Measurements from ENCODE around the gene PTPN1.
"Not testable (repeated sequence)": the region's sequence is repeated elsewhere in the genome, so short reads cannot be mapped to it uniquely, and the experiment has no call there.

The PTPN1 gene

GRCh38 chr20:50482396-50482981, 27.7 kb upstream of the PTPN1 start:
- no peak for DNase-seq

DNA sequence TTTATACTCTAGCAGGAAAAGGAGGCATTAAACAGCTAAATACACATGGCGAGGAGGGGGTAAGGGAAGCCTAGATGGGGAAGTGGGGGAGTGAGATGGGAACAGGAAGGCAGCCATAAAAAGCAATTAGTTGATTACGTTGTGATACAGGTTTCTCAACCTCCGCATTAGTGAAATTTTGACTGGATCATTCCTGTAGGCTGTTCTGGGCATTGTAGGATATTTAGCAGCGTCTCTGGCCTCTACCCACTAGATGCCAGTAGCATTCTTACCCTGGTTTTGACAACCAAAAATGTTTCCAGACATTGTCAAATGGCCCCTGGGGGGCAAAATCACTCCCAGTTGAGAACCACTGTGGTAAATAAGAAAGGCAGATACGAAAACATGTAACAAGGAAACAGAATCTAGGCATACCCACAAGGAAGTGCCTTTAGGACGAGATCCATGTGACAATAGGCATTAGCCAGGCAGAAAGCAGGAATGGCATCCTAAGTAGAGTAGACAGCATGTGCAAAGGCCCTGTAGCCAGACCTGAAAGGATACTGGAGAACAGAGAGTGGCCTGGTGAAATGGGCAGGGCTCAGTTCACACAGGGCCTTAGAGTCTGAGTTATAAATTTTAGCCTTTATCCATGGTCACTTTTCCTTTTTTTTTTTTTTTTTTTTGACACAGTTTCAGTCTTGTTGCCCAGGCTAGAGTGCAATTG, 25.8 kb upstream of the PTPN1 start:
- no peak for DNase-seq

- no peak for DNase-seq
These were observed 22.8 kb upstream of the PTPN1 start for GRCh38 chr20:50487397-50487796.

DNA sequence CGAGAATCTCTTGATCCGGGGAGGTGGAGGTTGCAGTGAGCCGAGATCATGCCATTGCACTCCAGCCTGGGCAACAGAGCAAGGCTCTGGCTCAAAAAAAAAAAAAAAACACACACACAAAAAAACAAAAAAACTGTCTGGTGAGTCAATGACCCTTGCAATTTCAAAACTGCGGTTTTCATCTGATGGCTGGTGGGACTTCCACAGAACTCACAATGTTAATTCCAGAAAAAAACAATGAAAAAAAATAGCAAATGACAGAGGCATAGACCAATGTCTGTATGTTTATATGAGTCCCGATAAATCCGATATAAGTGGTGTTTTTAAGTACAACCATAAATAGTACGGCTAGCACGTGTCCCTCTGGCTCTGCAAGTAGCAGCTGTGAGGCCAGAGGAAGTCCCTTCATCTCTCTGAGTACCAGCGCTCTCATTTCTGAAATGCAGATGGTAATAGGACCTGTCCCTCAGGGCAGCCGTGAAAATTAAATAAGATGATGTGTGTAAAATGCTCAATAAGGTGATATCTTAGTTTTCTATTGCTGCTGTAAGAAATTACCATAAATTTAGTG, 21.9 kb upstream of the PTPN1 start:
- DNase-seq, result no peak

DNA sequence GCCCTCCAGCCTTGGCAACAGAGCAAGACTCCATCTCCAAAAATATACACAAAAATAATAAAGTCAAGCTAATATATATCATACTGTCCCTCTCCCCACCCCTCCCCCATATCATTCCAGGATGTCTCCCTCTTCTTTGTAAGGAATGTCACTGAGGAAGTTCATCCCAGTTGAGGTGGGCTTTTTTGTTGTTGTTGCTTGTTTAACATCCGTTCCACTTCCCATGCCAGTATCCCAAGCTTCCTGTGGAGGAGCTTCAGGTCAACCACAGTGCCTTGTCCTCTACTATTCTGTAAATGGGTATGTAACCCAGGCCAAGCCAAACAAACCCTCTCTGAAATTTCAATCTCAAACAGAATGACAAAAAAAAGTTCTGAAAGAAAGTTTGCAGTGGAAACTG, 19.0 kb upstream of the PTPN1 start:
- no peak for DNase-seq

DNA sequence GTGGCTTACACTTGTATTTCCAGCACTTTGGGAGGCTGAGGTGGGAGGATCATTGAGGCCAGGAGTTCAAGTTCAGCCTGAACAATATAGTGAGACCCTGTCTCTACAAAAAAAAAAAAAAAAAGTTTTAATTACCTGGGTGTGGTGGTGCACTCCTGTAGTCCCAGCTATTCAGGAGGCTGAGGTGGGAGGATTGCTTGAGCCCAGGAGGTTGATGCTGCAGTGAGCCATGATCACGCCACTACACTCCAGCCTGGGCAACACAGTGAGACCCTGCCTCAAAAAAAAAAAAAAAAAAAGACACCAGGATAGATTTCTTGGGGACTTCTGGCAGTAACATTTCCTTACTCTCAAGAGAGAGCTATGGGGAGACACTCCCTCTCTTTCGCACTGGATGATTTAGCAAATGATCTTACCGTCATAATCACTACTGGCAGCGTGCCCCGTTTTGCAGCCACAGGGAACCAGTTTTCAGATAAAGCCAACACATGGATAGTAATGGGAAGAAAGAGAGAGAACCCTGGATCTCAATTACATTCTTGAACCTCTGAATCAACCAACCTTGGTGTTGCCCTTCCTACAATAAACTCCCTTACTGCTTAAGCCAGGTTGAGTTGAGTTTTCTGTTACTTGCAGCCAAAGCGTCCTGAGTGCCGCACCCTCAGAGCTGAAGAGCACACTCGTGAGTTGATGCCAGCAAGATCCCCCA, 18.1 kb upstream of the PTPN1 start:
- no peak for DNase-seq

GRCh38 chr20:50493881-50494253, 16.3 kb upstream of the PTPN1 start:
- DNase-seq, result no peak

GRCh38 chr20:50494428-50494827, 15.8 kb upstream of the PTPN1 start:
- no peak for DNase-seq

- DNase-seq, result no peak
These were observed 13.3 kb upstream of the PTPN1 start for GRCh38 chr20:50496773-50497385.

- DNase-seq, result no peak
These were observed 12.0 kb upstream of the PTPN1 start for GRCh38 chr20:50498071-50498776.

GRCh38 chr20:50499938-50500337, 10.2 kb upstream of the PTPN1 start:
- DNase-seq, result no peak

DNA sequence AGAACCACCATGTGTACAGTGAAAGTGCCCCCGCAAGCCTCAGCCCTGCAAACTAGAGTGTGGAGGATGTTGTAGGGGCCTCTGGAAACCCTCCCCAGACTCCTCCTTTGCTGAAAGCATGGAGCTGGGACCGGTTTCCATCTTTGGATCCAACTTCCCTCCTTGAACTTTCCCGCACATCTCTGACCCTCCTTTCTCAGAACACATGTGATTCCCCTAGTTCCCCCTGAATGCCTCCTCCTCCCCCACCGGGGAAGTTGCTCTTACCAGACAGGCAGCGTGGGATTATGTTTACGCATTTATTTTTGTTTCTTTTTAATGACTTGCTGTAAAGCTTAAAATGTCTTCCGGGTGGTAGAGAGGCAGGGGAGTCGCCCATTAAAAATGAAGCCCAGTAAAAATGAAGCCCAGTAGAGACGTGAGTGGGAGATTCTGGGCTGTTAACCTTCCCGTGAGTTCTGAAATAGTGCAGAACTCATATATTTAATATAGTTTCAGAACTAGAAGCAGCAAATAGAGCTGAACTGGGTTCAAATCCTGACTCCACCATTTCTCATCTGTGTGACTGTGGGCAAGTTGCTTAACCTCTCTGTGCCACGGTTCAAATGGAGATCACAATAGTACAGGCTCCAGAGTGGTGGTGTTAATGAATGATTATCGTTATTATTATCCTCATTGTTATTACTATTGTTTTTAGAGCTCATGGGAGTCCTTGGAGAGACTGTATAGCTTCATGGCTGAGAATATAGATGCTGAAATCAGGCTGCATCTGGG, 8.0 kb upstream of the PTPN1 start:
- no peak for DNase-seq

GRCh38 chr20:50504231-50504823, 5.9 kb upstream of the PTPN1 start:
- no peak for DNase-seq

DNA sequence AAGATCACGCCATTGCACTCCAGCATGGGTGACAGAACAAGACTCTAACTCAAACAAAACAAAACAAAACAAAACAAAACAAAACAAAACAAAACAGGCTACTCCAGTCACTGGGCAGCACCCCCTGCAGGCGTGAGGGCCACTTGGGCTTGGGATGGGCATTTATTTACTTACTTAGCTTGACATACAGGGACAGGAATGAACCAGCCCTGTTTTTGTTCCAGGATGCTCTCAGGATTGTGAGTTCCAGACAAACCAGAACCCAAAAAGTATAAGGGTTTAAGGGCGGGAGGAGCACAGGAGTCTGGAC, 4.0 kb upstream of the PTPN1 start:
- DNase-seq, result no peak

GRCh38 chr20:50507745-50508144, 2.4 kb upstream of the PTPN1 start:
- not testable (repeated sequence) for DNase-seq

GRCh38 chr20:50508171-50508755, 1.9 kb upstream of the PTPN1 start:
- DNase-seq, result no peak

DNA sequence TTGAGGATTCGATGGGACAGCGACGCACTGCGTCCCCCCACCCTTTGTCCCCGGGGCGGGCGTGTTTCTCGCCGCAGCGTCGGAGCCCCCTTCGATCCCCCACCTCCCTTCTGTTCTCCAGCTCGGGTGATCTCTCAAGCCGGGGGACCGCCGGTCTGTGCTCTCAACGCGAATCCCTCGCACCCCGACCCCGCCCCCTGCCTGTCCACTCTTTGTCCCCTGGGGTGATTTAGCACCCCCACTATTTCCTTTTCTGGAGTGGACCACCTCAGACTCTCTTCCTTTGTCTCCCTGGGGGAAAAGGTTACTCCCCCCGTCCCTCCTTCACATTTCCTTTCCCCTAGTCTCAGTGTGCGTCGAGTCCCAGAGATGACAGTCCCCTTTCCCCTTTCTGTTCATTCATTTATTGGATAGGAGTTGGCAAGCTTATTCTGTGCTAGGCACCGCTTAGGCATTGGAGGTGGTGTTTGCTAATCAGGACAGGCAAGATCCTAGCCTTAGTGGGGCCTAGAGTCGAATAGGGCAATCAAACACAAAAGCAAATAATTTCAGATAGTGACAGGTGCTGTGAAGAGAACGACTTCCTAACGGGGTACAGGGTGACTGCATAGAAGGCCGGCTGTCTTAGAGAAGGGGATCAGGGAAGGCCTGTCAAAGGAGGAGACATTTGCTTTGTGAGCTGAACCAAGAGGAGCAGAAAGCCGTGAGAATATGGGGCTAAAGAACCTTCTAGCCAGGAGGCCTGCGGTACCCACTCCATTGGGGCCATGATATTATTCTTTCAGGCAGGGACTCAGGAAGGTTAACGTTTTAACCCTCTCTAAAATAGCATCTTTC, 741 bp downstream of the PTPN1 start:
- no peak for DNase-seq

GRCh38 chr20:50512323-50512722, 2.1 kb downstream of the PTPN1 start:
- DNase-seq, result no peak

DNA sequence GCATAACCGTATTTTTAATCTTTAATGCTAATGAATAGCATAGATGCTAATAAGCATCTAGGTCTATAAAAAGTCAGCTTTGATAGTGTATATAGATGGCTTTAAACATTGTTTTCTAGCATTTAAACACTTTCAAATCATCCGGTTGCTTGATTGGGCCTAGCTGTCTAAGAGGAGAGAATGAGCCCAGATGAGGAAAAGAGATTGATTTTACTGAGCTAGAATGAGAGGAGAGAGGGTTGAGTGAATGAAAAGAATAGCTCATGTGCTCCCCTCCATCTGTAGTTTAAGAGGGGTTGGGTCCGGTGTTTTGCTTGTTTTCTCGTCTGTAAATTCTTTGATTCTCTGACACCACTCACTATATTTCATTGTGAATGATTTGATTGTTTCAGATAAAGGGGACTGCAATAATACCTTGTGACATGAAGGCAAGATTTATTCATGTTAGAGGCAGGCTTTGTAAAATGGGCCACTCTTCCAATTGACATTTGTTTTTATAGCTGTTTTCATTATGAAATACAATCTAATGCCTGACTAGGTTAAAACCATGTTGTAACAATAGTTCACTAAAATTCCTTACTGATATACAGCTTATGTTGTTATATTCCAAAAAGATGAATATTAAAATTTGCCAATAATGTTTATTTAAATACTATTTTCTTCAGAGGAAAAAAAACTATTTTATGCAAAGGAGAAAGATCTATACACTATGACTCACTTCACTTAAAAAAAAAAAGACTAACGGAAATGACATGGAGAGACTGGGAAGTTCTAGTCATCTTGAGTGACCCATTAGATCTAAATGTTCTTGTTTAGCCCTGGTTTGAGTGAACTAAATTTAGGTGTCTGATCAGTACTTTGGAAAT, 3.2 kb downstream of the PTPN1 start:
- no peak for DNase-seq

- no peak for DNase-seq
These were observed 3.8 kb downstream of the PTPN1 start for GRCh38 chr20:50514035-50514337.
